GM12892 (cell line): Measurements from ENCODE around the gene ELP1.
"Not testable (repeated sequence)": the region's sequence is repeated elsewhere in the genome, so short reads cannot be mapped to it uniquely, and the experiment has no call there.

Experiments used
- DNase-seq: peaks from one replicate; pipeline ENCODE4 v3.0.0; 2011; ENCODE audit not compliant: insufficient read length
- FAIRE-seq: peaks from 2 replicates; lab custom pipeline; 2011; peaks lifted over from hg19 to GRCh38; lab: Jason Lieb, UNC
- POLR2A ChIP-seq: IDR thresholded peaks from 2 replicates; pipeline ENCODE4 v1.6.1; 2011; ENCODE audit warnings: low read depth, low read length, control low read depth
- POLR2AphosphoS5 ChIP-seq: IDR thresholded peaks from 2 replicates; pipeline ENCODE4 v1.6.1; 2011; ENCODE audit warnings: low read depth, low read length, control low read depth
- TAF1 ChIP-seq: IDR thresholded peaks from 2 replicates; pipeline ENCODE4 v1.6.1; 2011; ENCODE audit warnings: low read depth, mild to moderate bottlenecking, control low read depth, low read length, borderline replicate concordance

The ELP1 gene

GRCh38 chr9:108897324-108898096 lies 36.4 kb downstream of the ELP1 start:
- no peak for DNase-seq
- no peak for TF ChIP-seq POLR2AphosphoS5
- TF ChIP-seq TAF1, result no peak
- no peak for TF ChIP-seq POLR2A
- no peak for FAIRE-seq

GRCh38 chr9:108894225-108894997 lies 39.5 kb downstream of the ELP1 start:
- FAIRE-seq, result no peak
- no peak for TF ChIP-seq POLR2A
- no peak for TF ChIP-seq POLR2AphosphoS5
- no peak for TF ChIP-seq TAF1
- DNase-seq, result no peak

GRCh38 chr9:108889649-108890067 lies 44.3 kb downstream of the ELP1 start:
- DNase-seq, result no peak
- no peak for FAIRE-seq

GRCh38 chr9:108886594-108887271 lies 47.2 kb downstream of the ELP1 start:
- FAIRE-seq, DNase-seq: not testable (repeated sequence)

More at GRCh38 chr9:108889649-108890067, 44.3 kb downstream of the ELP1 start:
- TF ChIP-seq POLR2A (no peak), POLR2AphosphoS5 (no peak), TAF1 (no peak)

- TF ChIP-seq POLR2A, result no peak
- TF ChIP-seq POLR2AphosphoS5, result peak; percentile 39; the same call in 1 of the 2 replicates
- TF ChIP-seq TAF1, result no peak
- FAIRE-seq (peak; percentile 90), DNase-seq (peak; percentile 34)
Observed at GRCh38 chr9:108885643-108886348, 48.1 kb downstream of the ELP1 start.

- DNase-seq (no peak), FAIRE-seq (no peak)
- no peak for TF ChIP-seq POLR2AphosphoS5
Observed at GRCh38 chr9:108884701-108885100, 49.2 kb downstream of the ELP1 start.

- TF ChIP-seq TAF1 (no peak), POLR2A (no peak), POLR2AphosphoS5 (no peak)
- FAIRE-seq (no peak), DNase-seq (no peak)
Observed at GRCh38 chr9:108883085-108883484, 50.8 kb downstream of the ELP1 start.

GRCh38 chr9:108882052-108882888 lies 51.7 kb downstream of the ELP1 start:
- no peak for TF ChIP-seq TAF1
- no peak for TF ChIP-seq POLR2A
- no peak for TF ChIP-seq POLR2AphosphoS5
- no peak for DNase-seq
- FAIRE-seq, result no peak

- TF ChIP-seq POLR2A, result no peak
- no peak for TF ChIP-seq POLR2AphosphoS5
- TF ChIP-seq TAF1, result no peak
- FAIRE-seq (no peak), DNase-seq (no peak)
Observed at GRCh38 chr9:108880738-108881316, 53.1 kb downstream of the ELP1 start.

GRCh38 chr9:108877524-108877923 lies 56.4 kb downstream of the ELP1 start:
- no peak for FAIRE-seq
- no peak for DNase-seq
- TF ChIP-seq POLR2AphosphoS5 (no peak), TAF1 (no peak), POLR2A (no peak)

GRCh38 chr9:108876425-108876824 lies 57.5 kb downstream of the ELP1 start:
- DNase-seq (no peak), FAIRE-seq (no peak)
- TF ChIP-seq POLR2AphosphoS5, result no peak
- no peak for TF ChIP-seq POLR2A
- TF ChIP-seq TAF1, result no peak
